ENCODE measurements around the gene DRG2.

Gene DRG2

GRCh38 chr17:18087610-18088491 lies at the start of gene DRG2:
TSS of gene DRG2 (plus strand) at chr17:18087948. CDS start at chr17:18088024, 76 bp downstream.
- DNase-seq = peak; percentile 81

GRCh38 chr17:18038149-18038850 lies 49.4 kb upstream of the DRG2 start:
- DNase-seq = peak; percentile 78

GRCh38 chr17:18038861-18039534 lies 48.8 kb upstream of the DRG2 start, which contains the start of the genes ATPAF2 and GID4:
TSS of gene ATPAF2 (minus strand) at chr17:18039168. CDS start at chr17:18039013, 155 bp downstream.
TSS of gene GID4 (plus strand) at chr17:18039408. CDS start at chr17:18039465, 57 bp downstream.
- peak; percentile 99 for DNase-seq

- no peak for DNase-seq
These were observed 48.0 kb upstream of the DRG2 start for GRCh38 chr17:18039535-18040260.

- DNase-seq = no peak
These were observed 47.4 kb upstream of the DRG2 start for GRCh38 chr17:18040261-18040858.

GRCh38 chr17:18041776-18042175 lies 46.0 kb upstream of the DRG2 start:
- DNase-seq = peak; percentile 26

- no peak for DNase-seq
These were observed 44.8 kb upstream of the DRG2 start for GRCh38 chr17:18042983-18043382.

- DNase-seq = peak; percentile 5
These were observed 44.3 kb upstream of the DRG2 start for GRCh38 chr17:18043491-18043890.

GRCh38 chr17:18044609-18045008 lies 43.1 kb upstream of the DRG2 start:
- no peak for DNase-seq

GRCh38 chr17:18045691-18046350 lies 41.9 kb upstream of the DRG2 start:
- peak; percentile 22 for DNase-seq

- DNase-seq = no peak
These were observed 32.2 kb upstream of the DRG2 start for GRCh38 chr17:18055597-18055996.

- no peak for DNase-seq
These were observed 31.5 kb upstream of the DRG2 start for GRCh38 chr17:18056214-18056613.

- DNase-seq = no peak
These were observed 28.5 kb upstream of the DRG2 start for GRCh38 chr17:18059283-18059682.

- peak; percentile 23 for DNase-seq
These were observed 23.7 kb upstream of the DRG2 start for GRCh38 chr17:18064053-18064452.

- DNase-seq = no peak
These were observed 22.2 kb upstream of the DRG2 start for GRCh38 chr17:18065546-18065945.

GRCh38 chr17:18066866-18067265 lies 20.9 kb upstream of the DRG2 start:
- DNase-seq = no peak

- no peak for DNase-seq
These were observed 18.6 kb upstream of the DRG2 start for GRCh38 chr17:18069101-18069500.

GRCh38 chr17:18070861-18071340 lies 16.8 kb upstream of the DRG2 start:
- DNase-seq = peak; percentile 72

GRCh38 chr17:18071751-18072150 lies 16.0 kb upstream of the DRG2 start:
- no peak for DNase-seq

GRCh38 chr17:18074566-18075272 lies 13.0 kb upstream of the DRG2 start:
- no peak for DNase-seq

GRCh38 chr17:18076936-18077335 lies 10.8 kb upstream of the DRG2 start:
- no peak for DNase-seq

All from MV-4-11 (cell line).